OCI-LY7 (cell line): Measurements from ENCODE around the gene GRAP2. TPM values are rescaled to one million over a fixed set of nuclear protein-coding genes. Genes with fewer than 3 reads are reported as not detected.

ENCODE experiments used
- BruUV-seq: library from RNA; stranded (reverse); fragments of 400-500 nt; replicated peaks from 2 replicates; lab custom pipeline; 2021; lab: Mats Ljungman, UMichigan
- CTCF ChIA-PET: fragments of 300-600 bp; sonication (Branson Sonifier 250); formaldehyde crosslinking; loops from one replicate; lab custom pipeline; 2022; ENCODE audit warnings: antibody characterized with exemption; ENCODE audit not compliant: unreplicated experiment; lab: Charles Lee
- POLR2A ChIA-PET: fragments of 300-600 bp; sonication (Branson Sonifier 250); formaldehyde crosslinking; loops from one replicate; lab custom pipeline; 2022; ENCODE audit warnings: antibody characterized with exemption; lab: Charles Lee
- DNase-seq: peaks from one replicate; pipeline ENCODE4 v3.0.0-alpha.2; 2015; ENCODE audit warnings: low spot score
- H2AFZ ChIP-seq: fragments of 200-600 bp; sonication (generic), shearing (Covaris generic); 2 replicates; pipeline ENCODE4 v1.6.1; 2014; ENCODE audit warnings: mild to moderate bottlenecking, antibody characterized with exemption, low read length, moderate library complexity
- H3K27ac ChIP-seq: fragments of 200-600 bp; sonication (generic); 2 replicates; pipeline ENCODE4 v1.5.1; 2014; ENCODE audit warnings: mixed run types, low read depth, mild to moderate bottlenecking, moderate library complexity, low read length, inconsistent platforms; ENCODE audit not compliant: poor library complexity, severe bottlenecking
- H3K36me3 ChIP-seq: fragments of 200-600 bp; sonication (generic); 2 replicates; pipeline ENCODE4 v1.6.1; 2014; ENCODE audit warnings: mild to moderate bottlenecking, antibody characterized with exemption, low read length, moderate library complexity, mixed read lengths; ENCODE audit not compliant: insufficient read depth
- H3K4me1 ChIP-seq: fragments of 200-600 bp; sonication (generic); 2 replicates; pipeline ENCODE4 v1.5.1; 2014; ENCODE audit warnings: mild to moderate bottlenecking, low read length; ENCODE audit not compliant: insufficient read depth, poor library complexity, severe bottlenecking
- H3K4me2 ChIP-seq: fragments of 200-600 bp; sonication (generic); 2 replicates; pipeline ENCODE4 v1.6.1; 2014; ENCODE audit warnings: mild to moderate bottlenecking, low read length
- H3K4me3 ChIP-seq: fragments of 200-600 bp; sonication (generic); 2 replicates; pipeline ENCODE4 v1.5.1; 2014; ENCODE audit warnings: mild to moderate bottlenecking, low read depth, low read length; ENCODE audit not compliant: poor library complexity, severe bottlenecking
- H3K79me2 ChIP-seq: fragments of 200-600 bp; sonication (generic); 2 replicates; pipeline ENCODE4 v1.6.1; 2016; ENCODE audit warnings: low read depth, mild to moderate bottlenecking, low read length, moderate library complexity, mixed read lengths; ENCODE audit not compliant: insufficient read depth
- H3K9me2 ChIP-seq: fragments of 200-600 bp; sonication (generic); 2 replicates; pipeline ENCODE4 v1.6.1; 2016; ENCODE audit warnings: mild to moderate bottlenecking, low read length, mixed read lengths; ENCODE audit not compliant: insufficient read depth
- H3K9me3 ChIP-seq: fragments of 200-600 bp; sonication (generic); 2 replicates; pipeline ENCODE4 v1.6.1; 2014; ENCODE audit warnings: mild to moderate bottlenecking, mixed run types, low read length, mixed read lengths
- H4K20me1 ChIP-seq: fragments of 200-600 bp; sonication (generic); 2 replicates; pipeline ENCODE4 v1.6.1; 2014; ENCODE audit warnings: mild to moderate bottlenecking, antibody characterized with exemption, low read length, moderate library complexity, mixed read lengths; ENCODE audit not compliant: insufficient read depth
- EZH2phosphoT487 ChIP-seq: fragments of 200-600 bp; sonication (generic); IDR thresholded peaks from 2 replicates; pipeline ENCODE4 v1.6.1; 2018; ENCODE audit warnings: low read depth, borderline replicate concordance, mild to moderate bottlenecking, mixed run types, antibody characterized with exemption, low read length, moderate library complexity, mixed read lengths
- intact Hi-C: fragments of 100-400 bp; cut with micrococcal nuclease; formaldehyde crosslinking; loops from one replicate; pipeline ENCODE4 v1.10.0; 2022; ENCODE audit not compliant: unreplicated experiment
- total RNA-seq, 2 experiments: library from RNA; depleted of rRNA in 1 of 2; stranded (reverse); fragments of >200 nt in 1 of 2; shearing (Covaris generic) in 1 of 2; gene quantifications; 2 replicates each; pipeline ENCODE4 v1.2.3, GENCODE V29; 2014 to 2022
- TF ChIP-seq, protein P1 (sequence below): fragments of 200-600 bp; sonication (generic); conservative IDR thresholded peaks from 2 replicates; pipeline ENCODE4 v1.5.1; 2014; ENCODE audit warnings: mild to moderate bottlenecking, antibody characterized with exemption, low read length, moderate library complexity, mixed read lengths

GRAP2 gene
- total RNA-seq, 2 experiments from 2014 or later: not detected

DNA sequence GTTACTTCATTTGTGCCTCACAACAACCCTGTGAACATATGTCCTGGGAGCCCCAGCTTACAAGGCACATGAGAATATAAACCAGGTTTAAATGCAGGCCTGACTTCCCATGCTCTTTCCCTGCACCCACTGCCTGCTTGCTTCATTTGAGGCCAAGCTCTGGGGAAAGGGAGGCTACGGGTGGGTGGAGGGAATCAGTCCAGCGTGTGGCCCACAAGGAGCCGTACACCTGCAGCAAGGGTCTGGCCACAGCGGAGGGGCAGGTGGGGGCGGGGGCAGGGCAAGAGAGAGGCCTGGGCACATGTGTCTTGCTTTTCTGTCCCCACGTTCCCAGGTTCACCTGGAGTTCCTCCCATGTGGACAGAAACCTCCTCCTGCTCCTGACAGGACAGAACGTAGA is 120.1 kb downstream of the GRAP2 start:
- Histone ChIP-seq H3K27ac (no peak overlapping the region), H3K79me2 (no peaks in the 10 kb centered on the region), H3K4me1 (peaks cover 8% of the 10 kb centered on the region), H3K36me3 (no peaks in the 10 kb centered on the region), H3K9me2 (no peaks in the 10 kb centered on the region), H2AFZ (no peak overlapping the region), H3K4me3 (no peak overlapping the region), H4K20me1 (no peaks in the 10 kb centered on the region), H3K4me2 (no peak overlapping the region), H3K9me3 (no peaks in the 10 kb centered on the region)
- TF ChIP-seq EZH2phosphoT487: no peak
- TF ChIP-seq, protein P1, sequence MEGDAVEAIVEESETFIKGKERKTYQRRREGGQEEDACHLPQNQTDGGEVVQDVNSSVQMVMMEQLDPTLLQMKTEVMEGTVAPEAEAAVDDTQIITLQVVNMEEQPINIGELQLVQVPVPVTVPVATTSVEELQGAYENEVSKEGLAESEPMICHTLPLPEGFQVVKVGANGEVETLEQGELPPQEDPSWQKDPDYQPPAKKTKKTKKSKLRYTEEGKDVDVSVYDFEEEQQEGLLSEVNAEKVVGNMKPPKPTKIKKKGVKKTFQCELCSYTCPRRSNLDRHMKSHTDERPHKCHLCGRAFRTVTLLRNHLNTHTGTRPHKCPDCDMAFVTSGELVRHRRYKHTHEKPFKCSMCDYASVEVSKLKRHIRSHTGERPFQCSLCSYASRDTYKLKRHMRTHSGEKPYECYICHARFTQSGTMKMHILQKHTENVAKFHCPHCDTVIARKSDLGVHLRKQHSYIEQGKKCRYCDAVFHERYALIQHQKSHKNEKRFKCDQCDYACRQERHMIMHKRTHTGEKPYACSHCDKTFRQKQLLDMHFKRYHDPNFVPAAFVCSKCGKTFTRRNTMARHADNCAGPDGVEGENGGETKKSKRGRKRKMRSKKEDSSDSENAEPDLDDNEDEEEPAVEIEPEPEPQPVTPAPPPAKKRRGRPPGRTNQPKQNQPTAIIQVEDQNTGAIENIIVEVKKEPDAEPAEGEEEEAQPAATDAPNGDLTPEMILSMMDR: no peak
- ChIA-PET CTCF (no interaction called here), POLR2A (no interaction called here)
- no peak for DNase-seq
- no TSS peak for BruUV-seq
- intact Hi-C loops: loop anchor here (5.0 to 10.0 kb wide), 2 partner anchors 89 to 396 kb away; no protein-coding TSS in a partner anchor

DNA sequence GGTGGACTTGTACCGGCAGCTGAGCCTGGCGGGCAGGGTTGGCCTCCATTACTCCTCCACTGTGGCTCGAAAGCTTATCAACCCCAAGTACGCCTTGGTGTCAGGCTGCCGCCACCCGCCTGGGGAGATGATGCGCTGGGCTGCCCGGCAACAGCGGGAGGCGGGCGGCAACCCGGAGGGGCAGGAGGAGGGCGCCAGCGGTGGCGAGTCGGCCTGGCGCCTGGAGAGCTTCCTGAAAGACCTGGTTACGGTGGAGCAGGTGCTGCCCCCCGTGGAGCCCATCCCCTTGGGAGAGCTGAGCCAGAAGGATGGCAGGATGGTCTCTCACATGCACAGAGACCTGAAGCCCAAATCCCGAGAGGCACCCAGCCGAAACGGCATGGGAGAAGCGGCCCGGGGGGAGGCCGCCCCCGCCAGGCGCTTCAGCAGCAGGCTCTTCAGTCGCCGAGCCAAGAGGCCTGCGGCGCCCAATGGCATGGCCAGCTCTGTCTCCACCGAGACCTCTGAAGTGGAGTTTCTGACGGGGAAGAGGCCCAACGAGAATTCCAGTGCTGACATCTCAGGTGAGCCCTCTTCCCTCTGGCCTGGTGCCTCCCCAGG is 120.6 kb downstream of the GRAP2 start:
- intact Hi-C loops: loop anchor here (5.0 to 10.0 kb wide), 2 partner anchors 89 to 397 kb away; no protein-coding TSS in a partner anchor
- DNase-seq: no peak
- no peak overlapping the region for H2AFZ ChIP-seq
- no TSS peak for BruUV-seq
- ChIA-PET CTCF (no interaction called here), POLR2A (no interaction called here)
- no peak overlapping the region for H3K4me2 ChIP-seq
- H4K20me1 ChIP-seq: no peaks in the 10 kb centered on the region
- no peak overlapping the region for H3K4me3 ChIP-seq
- no peaks in the 10 kb centered on the region for H3K36me3 ChIP-seq
- no peak for TF ChIP-seq EZH2phosphoT487
- TF ChIP-seq, protein P1: no peak
- H3K79me2 ChIP-seq: no peaks in the 10 kb centered on the region
- peaks cover 8% of the 10 kb centered on the region for H3K4me1 ChIP-seq
- no peak overlapping the region for H3K27ac ChIP-seq
- H3K9me2 ChIP-seq: no peaks in the 10 kb centered on the region
- no peaks in the 10 kb centered on the region for H3K9me3 ChIP-seq

DNA sequence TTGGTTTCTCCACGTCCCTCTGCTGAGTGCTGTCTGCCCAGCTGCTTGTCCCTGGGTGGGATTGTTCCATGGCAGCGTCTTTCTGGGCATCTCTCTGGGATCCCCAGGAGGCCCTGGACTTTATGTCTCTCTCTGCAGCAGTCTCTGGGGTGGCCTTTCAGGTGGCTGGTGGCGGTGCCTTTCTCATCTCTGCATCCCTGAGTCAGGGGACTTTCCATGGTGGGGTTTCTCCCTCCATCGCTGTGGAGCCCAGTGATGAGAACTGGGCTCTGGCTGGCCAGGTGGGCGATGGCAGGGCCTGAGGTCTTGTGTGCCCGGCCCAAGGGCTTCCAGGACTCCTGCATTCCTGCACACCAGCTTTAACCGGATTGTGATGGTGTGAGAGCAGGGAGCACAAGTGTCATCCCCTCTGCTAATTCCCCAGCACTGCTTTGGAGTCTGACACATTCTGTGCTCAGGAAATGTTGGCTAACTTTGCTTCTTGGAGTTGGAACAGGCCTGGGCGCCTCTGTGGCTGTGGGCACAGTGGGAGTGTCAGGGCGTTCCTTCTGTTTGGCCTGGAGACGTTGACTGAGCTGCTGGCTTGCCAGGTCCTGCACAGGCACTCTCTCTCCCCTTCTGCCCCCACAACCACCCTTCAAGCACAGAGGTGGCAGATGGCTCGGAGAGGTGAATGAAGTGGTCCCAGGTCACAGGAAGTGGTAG is 121.8 kb downstream of the GRAP2 start:
- no peak for DNase-seq
- H3K4me2 ChIP-seq: no peak overlapping the region
- BruUV-seq: no TSS peak
- CTCF ChIA-PET: no interaction called here
- H3K27ac ChIP-seq: no peak overlapping the region
- no peak overlapping the region for H3K4me3 ChIP-seq
- no peaks in the 10 kb centered on the region for H4K20me1 ChIP-seq
- H3K79me2 ChIP-seq: no peaks in the 10 kb centered on the region
- H2AFZ ChIP-seq: no peak overlapping the region
- peaks cover 16% of the 10 kb centered on the region for H3K4me1 ChIP-seq
- intact Hi-C loops: loop anchor here (5.0 to 10.0 kb wide), 2 partner anchors 90 to 398 kb away; no protein-coding TSS in a partner anchor
- H3K9me2 ChIP-seq: no peaks in the 10 kb centered on the region
- POLR2A ChIA-PET: no interaction called here
- TF ChIP-seq EZH2phosphoT487: no peak
- TF ChIP-seq, protein P1: no peak
- no peaks in the 10 kb centered on the region for H3K9me3 ChIP-seq
- H3K36me3 ChIP-seq: no peaks in the 10 kb centered on the region
